K562 (cell line): ENCODE data around the gene LAGE3. TPM values are rescaled to one million over a fixed set of nuclear protein-coding genes. Genes with fewer than 3 reads are reported as not detected.

Experiments
- ATAC-seq: fragments of 200-7000 bp; cut with Tn5 transposase; 3 replicates; pipeline ENCODE4 v1.9.1; 2020; ENCODE audit warnings: moderate library complexity
- BruUV-seq: library from RNA; stranded (reverse); fragments of 400-500 nt; replicated peaks from 2 replicates; lab custom pipeline; 2021; lab: Mats Ljungman, UMichigan
- CTCF ChIA-PET: fragments of 300-600 bp; formaldehyde crosslinking; extraction: SDS; loops from one replicate; lab custom pipeline; 2021; ENCODE audit warnings: low intra/inter-chr PET ratio; lab: Yijun Ruan, JAX
- POLR2A ChIA-PET: fragments of 300-600, 350-650 bp; sonication (Branson Sonifier 250); formaldehyde crosslinking; extraction: SDS; loops from one replicate; lab custom pipeline; 2021; ENCODE audit warnings: antibody characterized with exemption, inconsistent platforms; lab: Yijun Ruan, JAX
- DNase-seq, 4 experiments: peaks; one replicate each; pipeline versions ENCODE4 v3.0.0 to v3.0.0-alpha.2; 2011 to 2018; ENCODE audit warnings: low spot score in 3 of 4, mixed read lengths in 3 of 4; ENCODE audit errors: extremely low read depth in 1 of 4
- FAIRE-seq: peaks from 2 replicates; lab custom pipeline; 2011; peaks lifted over from hg19 to GRCh38; lab: Jason Lieb, UNC
- H2AFZ ChIP-seq: 2 replicates; pipeline ENCODE4 v1.6.0; 2011; ENCODE audit warnings: low read depth, low read length, control low read depth, inconsistent platforms
- H3K27ac ChIP-seq: fragments of 200-600 bp; 3 replicates; pipeline ENCODE4 v1.8.0; 2011; ENCODE audit warnings: low read depth, mild to moderate bottlenecking, control low read depth, inconsistent platforms, low read length, moderate library complexity, mixed read lengths; ENCODE audit errors: extremely low read depth
- H3K27me3 ChIP-seq, 2 experiments: fragments of 300-600 bp in 1 of 2; 2 replicates in 1 of 2; 3 replicates in 1 of 2; pipeline versions ENCODE4 v1.6.0 to v1.8.0; 2011; ENCODE audit warnings: inconsistent platforms in 2 of 2, low read length in 2 of 2, mild to moderate bottlenecking in 1 of 2, mixed read lengths in 1 of 2, moderate library complexity in 1 of 2; ENCODE audit not compliant: control insufficient read depth in 2 of 2, insufficient read depth in 2 of 2
- H3K36me3 ChIP-seq: fragments of 300-600 bp; 3 replicates; pipeline ENCODE4 v1.8.0; 2011; ENCODE audit warnings: mild to moderate bottlenecking, low read length, inconsistent platforms; ENCODE audit not compliant: control insufficient read depth, insufficient read depth
- H3K4me1 ChIP-seq, 2 experiments: fragments of 200-600 bp in 1 of 2; replicated peaks in 1 of 2; 2 replicates in 1 of 2; 3 replicates in 1 of 2; pipeline versions ENCODE4 v1.5.1 to v1.8.0; 2011; ENCODE audit warnings: inconsistent platforms in 2 of 2, low read length in 2 of 2, mild to moderate bottlenecking in 1 of 2, mixed read lengths in 1 of 2, moderate library complexity in 1 of 2; ENCODE audit not compliant: control insufficient read depth in 2 of 2, insufficient read depth in 2 of 2
- H3K4me2 ChIP-seq: 2 replicates; pipeline ENCODE4 v1.6.1; 2011; ENCODE audit warnings: low read length, control low read depth, inconsistent platforms, mixed read lengths; ENCODE audit not compliant: insufficient read depth
- H3K4me3 ChIP-seq: fragments of 200-600 bp; sonication (generic), shearing (Covaris generic); 2 replicates; pipeline ENCODE4 v1.5.1; 2016; ENCODE audit warnings: control low read depth, inconsistent platforms
- H3K79me2 ChIP-seq: fragments of 200-600 bp; 3 replicates; pipeline ENCODE4 v1.8.0; 2011; ENCODE audit warnings: low read length, inconsistent platforms; ENCODE audit not compliant: control insufficient read depth, insufficient read depth
- H3K9ac ChIP-seq, 2 experiments: 2 replicates each; pipeline versions ENCODE4 v1.6.0 to v1.6.1; 2011; ENCODE audit warnings: low read depth in 2 of 2, low read length in 2 of 2, control low read depth in 1 of 2, inconsistent platforms in 1 of 2, mild to moderate bottlenecking in 1 of 2, mixed read lengths in 1 of 2; ENCODE audit not compliant: insufficient read depth in 1 of 2
- H3K9me1 ChIP-seq: one replicate; pipeline ENCODE4 v1.6.0; 2011; ENCODE audit warnings: inconsistent platforms, mild to moderate bottlenecking, low read length, moderate library complexity; ENCODE audit not compliant: control insufficient read depth, insufficient read depth
- H3K9me3 ChIP-seq: replicated peaks from 2 replicates; pipeline ENCODE4 v1.5.1; 2011; ENCODE audit warnings: low read depth, low read length, inconsistent platforms; ENCODE audit not compliant: control insufficient read depth, insufficient read depth
- H4K20me1 ChIP-seq: replicated peaks from 2 replicates; pipeline ENCODE4 v1.6.1; 2011; ENCODE audit warnings: low read length, inconsistent platforms, mixed read lengths; ENCODE audit not compliant: control insufficient read depth, insufficient read depth
- CBFA2T3 ChIP-seq: fragments of 450-650 bp; IDR thresholded peaks from 2 replicates; pipeline ENCODE4 v1.6.1; 2017
- EGR1 ChIP-seq: fragments of 450-650 bp; conservative IDR thresholded peaks from 2 replicates; pipeline ENCODE4 v1.6.1; 2017; ENCODE audit warnings: mild to moderate bottlenecking
- KHSRP ChIP-seq: fragments of 450-650 bp; IDR thresholded peaks from 2 replicates; pipeline ENCODE4 v1.6.1; 2017
- MED1 ChIP-seq: sonication (generic); formaldehyde crosslinking; IDR thresholded peaks from 2 replicates; pipeline ENCODE4 v1.8.1; 2023; ENCODE audit warnings: missing genetic modification reagents, borderline replicate concordance
- NFIC ChIP-seq: fragments of 450-650 bp; IDR thresholded peaks from 2 replicates; pipeline ENCODE4 v1.6.1; 2017; ENCODE audit warnings: mild to moderate bottlenecking, inconsistent platforms
- PHF21A ChIP-seq: fragments of 450-650 bp; IDR thresholded peaks from 2 replicates; pipeline ENCODE4 v1.6.1; 2017; ENCODE audit warnings: low read depth, borderline replicate concordance
- RBM15 ChIP-seq: fragments of 200-400 bp; formaldehyde crosslinking; IDR thresholded peaks from 2 replicates; pipeline ENCODE4 v1.6.1; 2018; ENCODE audit warnings: mild to moderate bottlenecking, low read length, moderate library complexity; ENCODE audit not compliant: insufficient read depth
- SAP30 ChIP-seq: fragments of 200-600 bp; sonication (generic); IDR thresholded peaks from 2 replicates; pipeline ENCODE4 v1.6.1; 2012; ENCODE audit warnings: borderline replicate concordance, low read depth, mild to moderate bottlenecking, moderate library complexity, low read length, control low read depth, inconsistent platforms; ENCODE audit not compliant: insufficient read depth, poor library complexity, severe bottlenecking
- STAT5A ChIP-seq: IDR thresholded peaks from 2 replicates; pipeline ENCODE4 v1.6.1; 2012; ENCODE audit warnings: low read length, inconsistent platforms, borderline replicate concordance
- SUPT5H ChIP-seq: fragments of 450-650 bp; IDR thresholded peaks from 2 replicates; pipeline ENCODE4 v1.6.1; 2016
- TBL1XR1 ChIP-seq, 2 experiments: IDR thresholded peaks; 2 replicates each; pipeline ENCODE4 v1.6.1; 2012; ENCODE audit warnings: improper control_type of control experiment in 2 of 2, low read length in 2 of 2, mild to moderate bottlenecking in 1 of 2
- ZBED1 ChIP-seq: IDR thresholded peaks from 2 replicates; pipeline ENCODE4 v1.6.1; 2014
- ZNF175 ChIP-seq: fragments of 200-800 bp; sonication (Bioruptor generic); IDR thresholded peaks from 2 replicates; pipeline ENCODE4 v1.6.1; 2016; ENCODE audit warnings: low read depth, mild to moderate bottlenecking, missing genetic modification characterization, missing compliant biosample characterization
- WGBS: fragments of 100-300 bp; shearing (Covaris generic); methylation state at CpG from one replicate; pipeline ENCODE4 v1.1.6; 2016; ENCODE audit warnings: low coverage, mixed read lengths; ENCODE audit not compliant: insufficient coverage; ENCODE audit errors: missing lambda C conversion rate; 5-methylcytosine and 5-hydroxymethylcytosine counted together
- in situ Hi-C: fragments of 300-500 bp; cut with MboI; formaldehyde crosslinking; loops from 4 replicates; pipeline ENCODE4 v1.15.0; 2018; ENCODE audit warnings: inconsistent platforms, mixed read lengths
- intact Hi-C: fragments of 100-400 bp; cut with micrococcal nuclease; formaldehyde crosslinking; loops from 2 replicates; pipeline ENCODE4 v1.14.2; 2022
- polyA plus RNA-seq, 8 experiments: library from polyadenylated mRNA; depleted of rRNA in 4 of 8; stranded (reverse) in 5 of 8; unstranded in 3 of 8; fragments of >200 nt; fragmentation: Nextera tagmentation in 2 of 8; fragmentation: Illumina TruSeq in 1 of 8; extraction: Ambion mirVana in 2 of 8; extraction: Trizol in 1 of 8; gene quantifications; 2 replicates each; pipeline versions ENCODE4 v1.2.1 to v1.2.3, GENCODE V29; 2011 to 2014; ENCODE audit warnings: inconsistent platforms in 1 of 8, missing spikeins in 1 of 8
- total RNA-seq, 7 experiments: library from RNA; depleted of rRNA in 6 of 7; stranded (reverse); fragments of >200 nt in 6 of 7; fragmentation: Illumina TruSeq in 2 of 7; extraction: Trizol in 2 of 7; gene quantifications; 2 replicates each; pipeline versions ENCODE4 v1.2.1 to v1.2.3, GENCODE V29; 2011 to 2021; ENCODE audit warnings: low replicate concordance in 1 of 7
- TF ChIP-seq, protein P1 (sequence below), 2 experiments: IDR thresholded peaks; 2 replicates each; pipeline ENCODE4 v1.6.1; 2011; ENCODE audit warnings: borderline replicate concordance in 1 of 2, control low read depth in 1 of 2, low read depth in 1 of 2, low read length in 1 of 2, mild to moderate bottlenecking in 1 of 2, mixed read lengths in 1 of 2, moderate library complexity in 1 of 2; ENCODE audit not compliant: insufficient read depth in 1 of 2, insufficient read length in 1 of 2, poor library complexity in 1 of 2, severe bottlenecking in 1 of 2; ENCODE audit errors: extremely low read depth in 1 of 2
- TF ChIP-seq, protein P2 (sequence below): fragments of 250-450 bp; sonication (Bioruptor Pico); IDR thresholded peaks from 2 replicates; pipeline ENCODE4 v1.6.1; 2021; ENCODE audit warnings: mild to moderate bottlenecking
- TF ChIP-seq, protein P3 (sequence below): fragments of 450-650 bp; conservative IDR thresholded peaks from 2 replicates; pipeline ENCODE4 v1.6.1; 2016; ENCODE audit warnings: missing genetic modification characterization, low read depth, mild to moderate bottlenecking, control low read depth, missing compliant biosample characterization
- TF ChIP-seq, protein P4 (sequence below): fragments of 450-650 bp; IDR thresholded peaks from 2 replicates; pipeline ENCODE4 v1.6.1; 2016
- TF ChIP-seq, protein P5 (sequence below): fragments of 450-650 bp; IDR thresholded peaks from 2 replicates; pipeline ENCODE4 v1.6.1; 2017; ENCODE audit warnings: mild to moderate bottlenecking, moderate library complexity

The LAGE3 gene
- total and polyA plus RNA-seq, 9 of the 15 experiments (the other 6 are each of a cell fraction or from before 2014, with no cell fraction given) = 28.2 to 125 (median 35.8) TPM

DNA sequence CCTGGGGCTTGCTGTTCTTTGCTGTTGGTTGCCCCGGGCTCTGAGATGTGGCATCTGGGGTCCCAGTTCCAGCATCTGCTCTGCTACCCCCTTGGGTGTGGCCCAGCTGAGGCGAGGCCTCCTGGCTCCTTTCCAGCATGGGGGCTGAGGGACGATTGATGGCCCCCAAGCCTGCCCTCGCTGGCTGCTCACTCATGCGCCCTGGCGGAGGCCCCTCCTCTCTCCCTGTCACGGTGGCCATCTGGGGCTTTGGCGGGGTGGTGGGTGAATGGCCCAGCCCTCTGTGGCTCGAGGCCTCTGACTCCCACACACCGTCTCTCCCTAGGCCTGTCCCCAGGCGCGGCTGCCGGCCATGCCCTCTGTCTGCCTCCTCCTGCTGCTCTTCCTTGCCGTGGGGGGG lies 19.2 kb downstream of the LAGE3 start:
- Histone ChIP-seq H3K27ac (no peak overlapping the region), H4K20me1 (peaks cover 3% of the 10 kb centered on the region; the same call in 1 of the 2 replicates), H3K9me3 (no peaks in the 10 kb centered on the region), H3K4me1 (peaks cover 7 to 50% of the 10 kb centered on the region in 2 experiments; a peak in 3 of 5 replicates), H3K4me2 (peak overlapping the region; percentile 81), H3K9ac (peak overlapping the region; percentile 37 to 92; a peak in 3 of 4 replicates), H3K9me1 (no peaks in the 10 kb centered on the region), H3K36me3 (peaks cover 40% of the 10 kb centered on the region; the same call in 2 of the 3 replicates), H3K79me2 (peaks cover 30% of the 10 kb centered on the region), H3K27me3 (no peaks in the 10 kb centered on the region), H2AFZ (no peak overlapping the region), H3K4me3 (peak overlapping the region; percentile 59)
- DNase-seq = peak; percentile 45 to 62 (median 51)
- WGBS = 16% methylated on average over 4 of the region's 14 CpGs
- CTCF ChIA-PET = no interaction called here
- intact Hi-C loops (no loop called here), in situ Hi-C loops (no loop called here)
- POLR2A ChIA-PET = interaction anchor here (0.5 to 2.9 kb wide), 9 partner anchors 12 to 1530 kb away, joined by 3 to 11 read pairs (median 4); partner anchors contain the start of gene LAGE3
- peak; percentile 71 for ATAC-seq
- no peak for FAIRE-seq
- BruUV-seq = no TSS peak
- TF ChIP-seq CBFA2T3 (peak; percentile 20; the same call in 1 of the 2 replicates), SUPT5H (no peak), NFIC (peak; percentile 80), EGR1 (peak; percentile 42; the same call in 1 of the 2 replicates), RBM15 (no peak), MED1 (no peak), PHF21A (no peak), KHSRP (no peak), ZBED1 (no peak), SAP30 (no peak), ZNF175 (CRISPR knock-in tag) (no peak), TBL1XR1 (IDR thresholded peaks at IDR 0.05; ENCODE audit: low read length in 2 of 2) (no peak), STAT5A (no peak)
- TF ChIP-seq, protein P1, sequence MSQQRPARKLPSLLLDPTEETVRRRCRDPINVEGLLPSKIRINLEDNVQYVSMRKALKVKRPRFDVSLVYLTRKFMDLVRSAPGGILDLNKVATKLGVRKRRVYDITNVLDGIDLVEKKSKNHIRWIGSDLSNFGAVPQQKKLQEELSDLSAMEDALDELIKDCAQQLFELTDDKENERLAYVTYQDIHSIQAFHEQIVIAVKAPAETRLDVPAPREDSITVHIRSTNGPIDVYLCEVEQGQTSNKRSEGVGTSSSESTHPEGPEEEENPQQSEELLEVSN (IDR thresholded peaks at IDR 0.05; ENCODE audit: borderline replicate concordance in 1 of 2, extremely low read depth in 1 of 2, insufficient read depth in 1 of 2, insufficient read length in 1 of 2, low read depth in 1 of 2, low read length in 1 of 2, poor library complexity in 1 of 2, severe bottlenecking in 1 of 2) = peak in 1 of 2 experiments; percentile 36
- TF ChIP-seq, protein P2, sequence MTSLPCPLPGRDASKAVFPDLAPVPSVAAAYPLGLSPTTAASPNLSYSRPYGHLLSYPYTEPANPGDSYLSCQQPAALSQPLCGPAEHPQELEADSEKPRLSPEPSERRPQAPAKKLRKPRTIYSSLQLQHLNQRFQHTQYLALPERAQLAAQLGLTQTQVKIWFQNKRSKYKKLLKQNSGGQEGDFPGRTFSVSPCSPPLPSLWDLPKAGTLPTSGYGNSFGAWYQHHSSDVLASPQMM = no peak
- TF ChIP-seq, protein P3, sequence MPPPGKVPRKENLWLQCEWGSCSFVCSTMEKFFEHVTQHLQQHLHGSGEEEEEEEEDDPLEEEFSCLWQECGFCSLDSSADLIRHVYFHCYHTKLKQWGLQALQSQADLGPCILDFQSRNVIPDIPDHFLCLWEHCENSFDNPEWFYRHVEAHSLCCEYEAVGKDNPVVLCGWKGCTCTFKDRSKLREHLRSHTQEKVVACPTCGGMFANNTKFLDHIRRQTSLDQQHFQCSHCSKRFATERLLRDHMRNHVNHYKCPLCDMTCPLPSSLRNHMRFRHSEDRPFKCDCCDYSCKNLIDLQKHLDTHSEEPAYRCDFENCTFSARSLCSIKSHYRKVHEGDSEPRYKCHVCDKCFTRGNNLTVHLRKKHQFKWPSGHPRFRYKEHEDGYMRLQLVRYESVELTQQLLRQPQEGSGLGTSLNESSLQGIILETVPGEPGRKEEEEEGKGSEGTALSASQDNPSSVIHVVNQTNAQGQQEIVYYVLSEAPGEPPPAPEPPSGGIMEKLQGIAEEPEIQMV (tag) = no peak
- TF ChIP-seq, protein P4, sequence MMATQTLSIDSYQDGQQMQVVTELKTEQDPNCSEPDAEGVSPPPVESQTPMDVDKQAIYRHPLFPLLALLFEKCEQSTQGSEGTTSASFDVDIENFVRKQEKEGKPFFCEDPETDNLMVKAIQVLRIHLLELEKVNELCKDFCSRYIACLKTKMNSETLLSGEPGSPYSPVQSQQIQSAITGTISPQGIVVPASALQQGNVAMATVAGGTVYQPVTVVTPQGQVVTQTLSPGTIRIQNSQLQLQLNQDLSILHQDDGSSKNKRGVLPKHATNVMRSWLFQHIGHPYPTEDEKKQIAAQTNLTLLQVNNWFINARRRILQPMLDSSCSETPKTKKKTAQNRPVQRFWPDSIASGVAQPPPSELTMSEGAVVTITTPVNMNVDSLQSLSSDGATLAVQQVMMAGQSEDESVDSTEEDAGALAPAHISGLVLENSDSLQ = peak; percentile 6; the same call in 1 of the 2 replicates
- TF ChIP-seq, protein P5, sequence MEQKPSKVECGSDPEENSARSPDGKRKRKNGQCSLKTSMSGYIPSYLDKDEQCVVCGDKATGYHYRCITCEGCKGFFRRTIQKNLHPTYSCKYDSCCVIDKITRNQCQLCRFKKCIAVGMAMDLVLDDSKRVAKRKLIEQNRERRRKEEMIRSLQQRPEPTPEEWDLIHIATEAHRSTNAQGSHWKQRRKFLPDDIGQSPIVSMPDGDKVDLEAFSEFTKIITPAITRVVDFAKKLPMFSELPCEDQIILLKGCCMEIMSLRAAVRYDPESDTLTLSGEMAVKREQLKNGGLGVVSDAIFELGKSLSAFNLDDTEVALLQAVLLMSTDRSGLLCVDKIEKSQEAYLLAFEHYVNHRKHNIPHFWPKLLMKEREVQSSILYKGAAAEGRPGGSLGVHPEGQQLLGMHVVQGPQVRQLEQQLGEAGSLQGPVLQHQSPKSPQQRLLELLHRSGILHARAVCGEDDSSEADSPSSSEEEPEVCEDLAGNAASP = no peak
